GM18502 (cell line): ENCODE measurements around the gene HEG1.
"Not testable (repeated sequence)": the region's sequence is repeated elsewhere in the genome, so short reads cannot be mapped to it uniquely, and the experiment has no call there.

Experiments used
- ATAC-seq: cut with Tn5 transposase; IDR thresholded peaks from one replicate; pipeline ENCODE4 v1.9.1; 2021; ENCODE audit warnings: mild to moderate bottlenecking; ENCODE audit not compliant: unreplicated experiment, poor library complexity

HEG1 gene

DNA sequence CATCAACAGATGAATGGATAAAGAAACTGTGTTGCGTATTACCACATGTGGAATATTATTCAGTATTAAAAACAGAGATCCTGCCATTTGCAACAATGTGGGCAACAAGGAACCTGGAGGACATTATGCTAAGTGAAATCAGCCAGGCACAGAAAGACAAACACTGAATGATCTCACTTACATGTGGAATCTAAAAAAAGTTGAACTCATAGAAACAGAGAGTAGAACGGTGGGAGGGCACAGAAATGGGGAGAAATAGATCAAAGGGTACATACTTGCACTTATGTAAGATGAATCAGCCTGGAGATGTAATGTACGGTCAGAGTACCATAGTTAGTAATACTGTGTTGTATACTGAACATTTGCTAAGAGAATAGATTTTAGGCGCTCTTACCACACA, 91.4 kb downstream of the HEG1 start:
- ATAC-seq = no peak

DNA sequence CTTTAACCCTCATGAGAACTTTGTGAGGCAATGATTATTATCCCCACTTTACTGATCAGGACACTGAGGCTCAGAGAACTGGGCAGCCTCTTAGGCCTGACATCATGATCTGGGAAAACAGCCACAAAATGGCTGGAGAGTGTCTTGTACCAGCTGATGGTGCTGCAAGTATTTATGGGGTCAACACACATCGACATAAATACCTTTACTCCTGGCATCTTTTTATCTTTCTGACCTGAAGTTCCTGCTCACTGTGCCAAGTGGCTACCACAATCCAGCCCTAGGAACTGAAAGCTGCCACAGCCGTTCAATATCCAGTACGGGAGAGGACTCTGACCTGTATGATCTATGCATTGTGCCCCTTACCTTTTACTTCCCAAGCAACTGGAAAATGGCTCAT, 92.0 kb downstream of the HEG1 start:
- no peak for ATAC-seq

DNA sequence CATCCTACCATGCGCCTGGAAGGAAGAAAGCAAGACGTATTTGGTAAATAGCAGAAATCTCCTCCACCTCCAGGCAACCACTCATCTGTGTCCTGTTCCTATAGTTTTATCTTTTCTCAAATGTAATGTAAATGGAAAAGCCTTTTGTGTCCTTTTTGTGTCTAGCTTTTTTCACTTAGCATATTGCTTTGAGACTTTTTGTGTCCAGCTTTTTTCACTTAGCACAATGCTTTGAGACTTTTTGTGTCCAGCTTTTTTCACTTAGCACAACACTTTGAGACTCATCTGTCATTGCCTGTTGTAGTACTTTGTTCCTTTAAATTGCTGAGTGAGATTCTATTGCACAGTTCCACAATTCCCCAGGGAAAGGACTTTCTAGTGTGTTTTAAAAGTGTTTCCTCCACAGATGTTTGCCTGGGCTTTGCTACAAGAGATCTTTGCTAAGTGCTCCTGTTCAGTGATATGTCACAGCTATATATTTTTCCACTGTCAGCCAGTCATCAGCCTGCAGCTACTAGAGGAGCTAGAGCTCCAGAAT, 93.3 kb downstream of the HEG1 start:
- no peak for ATAC-seq

DNA sequence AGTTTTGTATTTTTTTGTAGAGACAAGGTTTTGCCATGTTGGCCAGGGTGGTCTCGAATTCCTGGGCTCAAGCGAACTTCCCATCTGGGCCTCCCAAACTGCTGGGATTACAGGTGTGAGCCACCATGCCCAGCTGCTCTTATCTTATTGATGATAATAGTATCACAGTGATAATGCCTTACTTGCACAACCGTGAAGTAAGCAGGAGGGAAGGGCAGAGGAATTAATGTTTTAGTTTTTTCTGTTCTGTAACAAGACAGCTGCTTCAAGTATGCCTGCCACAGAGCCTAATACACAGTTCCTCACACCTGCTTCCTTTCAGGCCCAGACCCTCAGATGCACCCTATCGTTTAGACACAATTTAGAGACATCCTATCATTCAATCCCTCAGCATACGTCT, 95.1 kb downstream of the HEG1 start:
- ATAC-seq = no peak

DNA sequence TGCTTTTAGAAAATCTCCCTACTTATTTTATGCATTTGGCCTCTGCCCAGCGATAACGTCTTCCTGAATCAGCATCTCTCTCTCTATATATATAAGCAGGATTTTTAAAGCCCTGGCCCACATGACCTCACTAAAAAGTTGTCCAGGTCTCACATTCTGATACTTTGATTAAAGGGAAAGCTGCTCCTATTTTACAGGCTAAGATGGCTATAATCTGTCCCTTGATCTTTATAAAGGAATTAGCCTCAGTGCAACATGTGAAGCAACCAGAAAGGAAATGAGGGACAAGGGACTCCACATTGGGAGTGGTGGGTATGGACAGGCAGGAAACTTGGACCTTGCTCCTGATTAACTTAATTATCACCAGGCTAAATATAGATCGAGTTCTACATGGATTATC, 95.7 kb downstream of the HEG1 start:
- ATAC-seq = no peak

DNA sequence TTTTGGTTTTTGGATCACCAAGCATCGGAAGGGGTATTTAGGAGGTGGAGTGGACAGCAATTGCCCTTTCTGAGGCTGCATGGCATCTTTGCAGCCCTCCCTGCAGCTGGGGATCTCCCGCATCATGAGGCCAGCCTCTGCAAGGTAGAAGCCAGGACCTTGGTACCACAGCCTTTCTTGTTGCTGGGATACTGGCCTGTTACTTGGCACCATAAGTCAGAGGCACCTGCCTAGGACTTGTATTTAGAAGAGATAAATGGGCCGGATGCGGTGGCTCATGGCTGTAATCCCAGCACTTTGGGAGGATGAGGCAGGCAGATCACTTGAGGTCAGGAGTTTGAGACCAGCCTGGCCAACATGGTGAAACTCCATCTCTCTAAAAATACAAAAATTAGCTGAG, 97.8 kb downstream of the HEG1 start:
- not testable (repeated sequence) for ATAC-seq

DNA sequence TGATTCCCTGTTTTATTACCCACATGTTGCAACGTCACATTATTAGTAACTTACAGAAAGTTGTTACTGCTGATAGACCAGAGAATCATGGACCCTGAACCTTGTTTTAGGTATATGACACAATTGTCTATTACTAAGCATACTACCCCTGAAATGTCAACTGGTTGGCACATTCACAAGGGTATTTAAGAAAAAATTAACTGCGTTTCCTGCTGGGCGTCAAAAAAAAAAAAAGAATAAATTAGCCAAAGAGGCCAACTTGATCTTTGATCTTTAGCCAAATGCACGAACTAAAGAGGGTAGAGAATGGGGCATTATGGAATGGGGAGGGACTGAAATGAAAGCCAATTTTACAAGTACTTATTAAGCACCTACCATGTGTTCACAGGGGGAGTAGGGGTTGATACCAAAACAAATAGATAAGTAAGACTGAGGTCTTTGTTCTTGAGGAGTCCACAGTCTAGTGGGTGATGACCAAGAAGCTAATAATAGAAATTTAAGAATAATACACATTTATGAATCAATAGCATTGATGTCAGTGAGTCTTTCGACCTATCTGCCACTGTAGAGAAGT, 103.4 kb downstream of the HEG1 start:
- ATAC-seq = no peak

DNA sequence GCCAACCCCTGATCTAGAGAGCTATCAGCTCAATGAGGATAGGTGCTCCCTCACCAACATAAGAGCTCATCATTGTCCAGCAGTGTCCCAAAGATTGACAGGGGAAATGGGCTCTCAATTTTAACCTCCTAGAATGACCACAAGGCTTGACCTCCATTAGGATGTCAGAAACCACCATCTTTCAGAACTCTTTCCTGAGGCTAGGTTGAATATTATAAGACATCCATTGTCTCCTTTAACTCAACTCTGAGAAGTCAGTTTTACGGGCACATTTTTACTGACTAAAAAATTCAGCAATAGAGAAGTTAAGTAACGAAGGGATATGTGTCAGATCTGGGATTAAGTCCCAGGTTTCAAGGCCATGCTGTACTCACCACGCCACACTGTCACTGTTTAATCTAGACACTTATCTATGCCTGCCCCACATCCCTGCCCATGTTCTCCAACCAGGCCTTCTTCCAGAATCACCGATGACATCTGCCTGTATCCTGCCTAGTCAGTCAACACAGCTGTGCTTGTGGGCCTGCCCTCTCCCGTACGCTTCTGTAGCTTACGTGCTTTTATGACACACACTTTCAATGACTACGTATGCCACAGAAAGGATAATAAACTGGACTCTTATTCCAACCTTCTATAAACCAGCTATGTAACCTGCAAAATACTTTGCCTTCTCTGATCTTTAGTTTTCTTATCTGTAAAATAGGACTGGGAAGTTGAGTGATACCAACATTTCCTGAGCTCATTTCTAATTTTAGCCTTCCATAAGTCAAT, 104.1 kb downstream of the HEG1 start:
- ATAC-seq = no peak

DNA sequence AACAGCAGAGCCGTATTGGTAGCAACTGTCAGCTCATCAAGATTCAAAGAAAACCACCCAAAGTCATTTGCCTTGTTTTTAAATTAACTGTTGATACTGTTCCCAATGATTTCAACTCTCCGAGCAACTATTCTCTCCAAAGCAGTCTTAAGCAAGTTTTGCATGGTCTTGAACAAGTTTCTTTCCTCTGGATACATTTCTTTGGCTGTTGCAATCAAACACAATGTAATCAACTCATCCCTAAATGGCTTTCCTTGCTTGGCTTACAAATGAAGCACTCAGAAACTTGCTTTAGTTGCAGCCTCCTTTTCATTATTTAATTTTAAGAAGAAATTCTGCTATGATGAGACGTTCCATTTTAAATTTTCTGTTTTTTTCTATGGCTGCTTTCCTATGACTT, 105.8 kb downstream of the HEG1 start:
- ATAC-seq = no peak

DNA sequence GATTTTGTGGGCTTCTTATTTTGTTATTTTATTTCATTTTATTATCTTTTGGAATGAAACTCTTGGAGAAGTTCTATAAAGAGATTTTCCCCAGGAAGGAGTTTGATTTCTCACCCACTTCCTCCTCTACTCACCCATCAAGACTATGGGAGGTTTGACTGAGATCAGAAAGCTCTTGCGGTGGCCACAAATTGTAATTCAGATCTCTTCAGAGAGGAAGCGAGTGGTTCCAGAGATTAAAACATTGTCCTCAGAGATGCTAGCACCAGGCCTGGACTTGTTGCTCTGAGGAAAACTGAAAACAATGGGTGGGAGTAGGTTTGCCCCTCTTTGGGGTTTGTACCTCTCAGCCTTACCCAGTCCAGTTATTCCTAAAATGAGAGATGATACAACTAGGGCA, 113.2 kb downstream of the HEG1 start:
- no peak for ATAC-seq

DNA sequence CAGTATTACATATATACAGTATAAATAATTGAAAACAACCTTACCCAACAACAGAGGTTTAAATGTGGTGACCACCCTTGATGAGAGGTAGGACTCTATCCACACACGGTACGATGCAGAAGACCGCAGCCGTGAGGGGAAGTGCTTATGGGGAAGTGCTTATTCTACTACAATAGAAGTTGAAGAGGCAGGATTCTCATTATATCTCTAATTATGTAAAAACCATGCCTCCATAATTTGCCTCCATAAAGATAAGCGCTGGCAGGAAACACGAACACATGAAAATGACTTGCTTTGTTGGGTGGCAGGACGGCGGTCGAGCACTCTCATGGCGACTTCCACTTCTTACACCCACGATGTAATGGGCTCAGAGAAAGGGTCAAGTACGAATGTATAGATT, 114.0 kb downstream of the HEG1 start:
- no peak for ATAC-seq

DNA sequence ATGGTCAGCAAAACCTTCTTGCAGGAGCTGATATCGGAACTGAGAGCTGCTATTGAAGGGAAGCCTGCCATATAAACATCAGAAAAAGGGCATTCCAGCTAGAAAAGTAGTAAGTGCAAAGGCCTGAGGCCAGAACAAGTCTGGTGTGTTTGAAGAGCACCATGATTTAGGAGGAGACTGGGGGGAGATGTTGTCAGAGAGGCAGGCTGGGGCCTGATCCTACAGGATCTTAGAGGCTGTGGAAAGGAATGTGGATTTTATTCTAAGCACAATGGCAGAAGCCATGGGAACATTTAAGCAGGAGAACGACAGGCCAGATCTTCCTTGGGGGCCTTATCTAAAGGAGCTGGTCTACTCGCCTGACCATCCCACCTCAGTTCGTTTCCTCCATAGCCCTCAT, 116.1 kb downstream of the HEG1 start:
- ATAC-seq = no peak

DNA sequence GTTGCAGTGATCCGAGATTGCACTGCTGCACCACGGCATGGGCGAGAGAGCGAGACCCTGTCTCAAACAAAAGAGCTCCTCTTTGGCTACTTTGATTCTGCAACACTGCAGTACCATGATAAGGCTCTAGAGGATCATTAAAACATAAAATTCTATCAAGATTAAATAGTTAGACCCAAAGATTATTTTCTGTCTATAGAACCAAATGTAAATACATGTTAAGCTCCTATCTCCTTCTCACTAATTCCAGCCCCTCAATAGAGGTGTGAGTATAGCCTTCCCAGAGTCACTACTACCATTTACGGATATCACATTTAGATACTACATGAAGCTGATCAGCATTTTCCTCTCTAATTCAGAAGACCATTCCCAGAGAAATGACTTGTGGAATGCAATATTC, 116.9 kb downstream of the HEG1 start:
- no peak for ATAC-seq

DNA sequence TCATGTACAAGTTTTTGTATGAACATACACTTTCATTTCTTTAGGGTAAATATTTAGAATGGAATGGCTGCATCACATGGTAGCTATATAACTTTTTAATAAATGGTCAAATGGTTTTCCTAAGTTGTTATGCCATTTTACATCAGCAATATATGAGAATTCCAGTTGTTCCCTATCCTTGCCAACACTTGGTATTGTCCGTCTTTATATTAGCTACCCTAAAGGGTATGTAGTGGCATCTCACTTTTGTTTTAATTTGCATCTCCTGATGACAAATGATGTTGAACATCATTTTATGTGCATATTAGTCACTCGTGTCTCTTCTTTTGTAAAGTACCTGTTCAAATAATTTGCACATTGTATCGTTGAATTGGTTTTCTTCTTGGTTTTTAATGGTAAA, 118.7 kb downstream of the HEG1 start:
- ATAC-seq = no peak

DNA sequence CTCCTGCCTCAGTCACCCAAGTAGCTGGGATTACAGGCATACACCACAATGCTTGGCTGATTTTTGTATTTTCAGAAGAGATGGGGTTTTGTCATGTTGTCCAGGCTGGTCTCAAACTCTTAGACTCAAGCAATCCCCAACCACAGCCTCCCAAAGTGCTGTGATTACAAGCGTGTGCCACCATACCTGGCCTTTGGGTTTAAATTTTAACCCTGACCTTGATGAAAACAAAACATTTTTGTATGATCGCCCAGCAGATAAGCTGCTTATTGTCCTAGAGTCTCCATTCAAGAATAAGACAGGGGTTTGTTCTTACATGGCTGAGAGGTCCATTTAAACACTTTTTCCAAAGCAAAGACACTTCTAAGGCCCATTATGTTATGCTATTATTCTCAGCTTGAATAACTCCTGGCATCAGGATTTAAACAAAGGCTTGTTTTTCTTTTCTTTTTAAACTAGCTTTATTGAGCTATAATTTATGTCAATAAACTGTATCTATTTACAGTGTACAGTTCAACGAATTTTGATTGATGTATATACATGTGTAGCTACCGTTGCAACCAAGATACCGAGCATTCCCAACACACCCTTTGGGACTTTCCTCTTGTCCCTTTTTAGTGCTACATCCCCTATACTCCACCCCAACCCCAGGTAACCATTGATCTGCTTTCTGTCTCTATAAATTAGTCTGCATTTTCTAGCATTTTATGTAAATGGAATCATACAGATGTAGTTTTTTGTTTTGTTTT, 119.8 kb downstream of the HEG1 start:
- ATAC-seq = no peak

DNA sequence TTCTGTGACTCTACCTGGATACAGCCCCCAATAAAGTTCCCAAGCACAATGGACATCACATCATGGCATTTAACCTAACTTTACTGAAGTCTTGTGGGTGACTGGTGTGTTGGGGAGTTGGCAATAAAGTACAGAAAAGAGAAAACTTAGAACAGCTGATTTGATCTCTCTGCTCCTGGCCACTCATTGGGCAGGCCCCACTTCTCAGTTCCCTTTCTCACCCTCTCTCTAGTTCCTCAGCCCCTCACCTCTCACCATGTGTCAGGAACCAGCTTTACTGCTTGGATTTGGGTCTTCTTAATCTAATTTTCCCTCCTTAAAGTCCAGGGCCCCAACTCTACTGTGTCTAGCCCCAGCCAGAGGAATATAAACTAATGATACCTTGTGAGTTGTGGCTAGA, 120.5 kb downstream of the HEG1 start:
- no peak for ATAC-seq

DNA sequence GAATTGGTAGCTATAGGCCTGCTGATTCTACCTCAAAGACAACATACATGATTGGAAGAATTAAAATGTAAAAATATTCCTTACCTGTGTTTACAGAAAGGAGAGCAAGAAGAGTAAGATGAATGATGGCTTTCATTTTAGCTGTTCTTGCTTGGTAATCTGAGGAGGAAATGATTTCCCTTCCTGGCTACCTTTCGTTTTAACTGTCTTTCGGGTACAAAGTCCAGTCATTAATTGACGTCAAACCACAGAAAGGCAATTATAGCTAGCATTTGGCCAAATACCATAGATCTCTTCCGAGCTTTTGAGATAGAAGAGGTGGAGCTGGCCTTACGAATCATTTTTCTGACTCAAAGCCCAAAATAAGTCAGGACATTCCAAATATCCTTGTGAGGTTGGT, 121.2 kb downstream of the HEG1 start, which contains the start of gene MUC13:
Gene MUC13 (minus strand): TSS at position 175 of the 400 bp plus-strand sequence. CDS start 39 bp downstream, at position 136.
- ATAC-seq = no peak

DNA sequence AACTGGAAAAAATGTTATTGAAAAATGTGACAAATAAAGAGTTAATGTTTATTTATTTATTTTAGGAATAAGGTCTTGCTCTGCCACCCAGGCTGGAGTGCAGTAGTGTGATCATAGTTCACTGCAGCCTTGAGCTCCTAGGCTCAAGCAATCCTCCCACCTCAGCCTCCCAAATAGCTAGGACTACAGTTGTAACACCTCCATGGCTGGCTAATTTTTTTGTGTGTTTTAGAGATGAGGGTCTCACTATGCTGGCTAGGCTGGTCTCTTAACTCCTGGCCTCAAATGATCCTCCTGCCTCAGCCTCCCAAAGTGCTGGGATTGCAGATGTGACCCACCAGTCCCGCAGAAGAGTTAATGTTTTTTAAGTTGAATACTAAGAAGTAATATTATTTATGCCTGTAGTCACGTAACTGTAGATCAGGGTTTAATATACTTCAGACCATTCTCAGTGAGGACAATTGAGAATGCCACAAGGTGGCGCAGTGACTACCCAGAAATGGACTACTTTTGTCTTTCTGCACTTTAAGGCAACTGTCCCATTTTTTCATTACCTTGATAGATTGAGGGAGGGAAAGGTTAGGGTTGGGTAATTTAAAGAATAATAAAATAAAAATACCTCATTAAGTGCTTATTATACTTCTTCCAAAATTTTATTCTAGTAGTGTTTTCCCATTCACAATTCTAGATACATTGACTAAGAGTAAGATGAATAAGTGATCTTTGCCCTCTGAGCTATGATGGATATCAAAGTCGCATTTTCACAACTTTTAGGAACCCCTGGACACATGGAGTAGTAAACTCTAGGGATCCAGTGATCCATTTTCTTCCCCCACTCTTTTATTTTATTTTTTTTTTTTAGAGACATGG, 127.2 kb downstream of the HEG1 start:
- no peak for ATAC-seq

DNA sequence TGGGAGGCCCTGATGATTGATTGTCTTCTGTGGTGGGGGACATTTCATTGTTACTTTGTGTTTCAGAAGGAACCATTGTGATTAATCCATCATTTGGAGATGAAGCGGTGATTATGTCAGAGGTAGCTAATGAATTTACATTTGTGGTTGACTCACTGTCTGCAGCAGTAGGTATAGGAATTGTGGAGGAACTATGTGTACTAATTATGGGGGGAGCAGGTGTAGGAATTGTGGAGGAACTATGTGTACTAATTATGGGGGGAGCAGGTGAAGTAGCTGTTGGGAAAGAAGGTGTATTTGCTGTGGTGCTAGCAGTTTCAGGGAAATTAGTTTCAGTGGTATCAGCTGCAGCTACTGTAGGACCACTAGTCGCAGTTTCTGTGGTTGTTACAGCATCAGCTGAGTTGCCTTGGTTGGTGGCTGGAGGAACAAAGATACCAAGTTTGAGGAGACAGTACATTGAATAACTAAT, 128.2 kb downstream of the HEG1 start:
- no peak for ATAC-seq

DNA sequence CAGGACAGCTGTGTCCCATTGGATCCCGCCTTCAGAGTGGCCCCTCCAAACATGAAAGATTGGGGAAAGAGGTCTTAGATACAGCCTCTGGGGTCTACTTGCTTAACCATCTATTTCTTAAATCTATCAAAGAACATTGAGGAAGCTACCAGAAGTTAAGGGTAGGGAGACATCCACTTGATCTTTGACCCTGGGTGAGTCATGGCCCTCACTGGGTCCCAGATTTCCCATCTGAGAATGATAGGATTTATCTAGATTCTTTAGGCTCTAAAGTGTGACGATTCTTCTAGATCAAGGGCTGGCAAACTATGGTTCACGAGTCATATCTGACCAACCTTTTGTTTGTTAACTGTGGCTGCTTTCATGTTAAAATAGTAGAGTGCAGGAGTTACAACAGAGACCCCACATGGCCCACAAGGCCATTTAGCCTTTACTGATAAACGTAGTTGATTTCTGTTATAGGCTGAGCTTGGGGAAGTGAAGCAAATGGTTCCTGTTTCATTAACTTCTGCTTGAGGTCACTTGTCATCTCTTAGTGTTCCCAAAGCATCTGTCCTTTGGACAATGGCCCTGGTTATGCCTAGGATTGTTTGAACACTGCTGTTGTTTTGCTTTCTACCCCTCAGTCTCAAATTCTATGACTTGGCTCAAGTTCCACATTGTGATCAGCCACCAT, 129.2 kb downstream of the HEG1 start:
- no peak for ATAC-seq
